HepG2 (cell line): ENCODE data around the gene EMILIN1. TPM values are rescaled to one million over a fixed set of nuclear protein-coding genes. Genes with fewer than 3 reads are reported as not detected.

Source experiments
- CCDC6 ChIP-seq: sonication (generic); formaldehyde crosslinking; IDR thresholded peaks from 2 replicates; pipeline ENCODE4 v1.8.1; 2022; ENCODE audit warnings: mild to moderate bottlenecking, missing genetic modification reagents, moderate library complexity
- HHEX ChIP-seq: IDR thresholded peaks from 2 replicates; pipeline ENCODE4 v1.6.1; 2016; ENCODE audit warnings: control low read depth
- HOXA3 ChIP-seq: sonication (generic); formaldehyde crosslinking; IDR thresholded peaks from 2 replicates; pipeline ENCODE4 v1.5.0; 2020; ENCODE audit warnings: missing genetic modification reagents
- KAT7 ChIP-seq: IDR thresholded peaks from 2 replicates; pipeline ENCODE4 v1.6.1; 2018; ENCODE audit warnings: borderline replicate concordance, missing compliant biosample characterization
- KLF9 ChIP-seq: IDR thresholded peaks from 2 replicates; pipeline ENCODE4 v1.6.1; 2016; ENCODE audit warnings: low read depth
- NFKB2 ChIP-seq: sonication (generic); formaldehyde crosslinking; IDR thresholded peaks from 2 replicates; pipeline ENCODE4 v1.4.0; 2020; ENCODE audit warnings: missing genetic modification reagents, borderline replicate concordance
- NR2F6 ChIP-seq, 2 experiments: IDR thresholded peaks; 2 replicates each; pipeline ENCODE4 v1.6.1; 2016; ENCODE audit warnings: antibody characterized with exemption in 1 of 2, mild to moderate bottlenecking in 1 of 2
- PHF5A ChIP-seq: IDR thresholded peaks from one replicate; pipeline ENCODE4 v1.6.1; 2018; ENCODE audit warnings: low read depth, missing genetic modification reagents; ENCODE audit not compliant: unreplicated experiment
- POGZ ChIP-seq: sonication (generic); formaldehyde crosslinking; IDR thresholded peaks from 2 replicates; pipeline ENCODE4 v1.4.0; 2020; ENCODE audit warnings: mild to moderate bottlenecking, missing genetic modification reagents
- TEAD2 ChIP-seq: sonication (generic); formaldehyde crosslinking; IDR thresholded peaks from 2 replicates; pipeline ENCODE4 v1.9.0; 2021; ENCODE audit warnings: missing genetic modification reagents
- ZFX ChIP-seq: sonication (generic); formaldehyde crosslinking; IDR thresholded peaks from 2 replicates; pipeline ENCODE4 v1.4.0; 2020; ENCODE audit warnings: mild to moderate bottlenecking, low read depth, missing genetic modification reagents, moderate library complexity
- ZMAT3 ChIP-seq: sonication (generic); formaldehyde crosslinking; conservative IDR thresholded peaks from 2 replicates; pipeline ENCODE4 v1.7.0; 2021; ENCODE audit warnings: missing genetic modification reagents
- ZNF234 ChIP-seq: sonication (generic); formaldehyde crosslinking; conservative IDR thresholded peaks from 2 replicates; pipeline ENCODE4 v1.5.1; 2020; ENCODE audit warnings: mild to moderate bottlenecking, missing genetic modification reagents
- ZNF552 ChIP-seq: sonication (generic); formaldehyde crosslinking; IDR thresholded peaks from 2 replicates; pipeline ENCODE4 v1.9.0; 2022; ENCODE audit warnings: missing genetic modification reagents, mild to moderate bottlenecking, borderline replicate concordance
- ZNF660 ChIP-seq: sonication (generic); formaldehyde crosslinking; IDR thresholded peaks from 2 replicates; pipeline ENCODE4 v1.5.1; 2020; ENCODE audit warnings: mild to moderate bottlenecking, low read depth, missing genetic modification reagents, borderline replicate concordance
- ZNF788 ChIP-seq: sonication (generic); formaldehyde crosslinking; IDR thresholded peaks from 2 replicates; pipeline ENCODE4 v1.5.0; 2020; ENCODE audit warnings: mild to moderate bottlenecking, missing genetic modification reagents, borderline replicate concordance
- ZNF83 ChIP-seq: sonication (generic); formaldehyde crosslinking; IDR thresholded peaks from 2 replicates; pipeline ENCODE4 v1.4.0; 2020; ENCODE audit warnings: missing genetic modification reagents, mild to moderate bottlenecking, borderline replicate concordance
- polyA plus RNA-seq, 8 experiments: library from polyadenylated mRNA; depleted of rRNA in 3 of 8; stranded (reverse) in 7 of 8; unstranded in 1 of 8; fragments of >200 nt; fragmentation: Illumina TruSeq in 4 of 8; extraction: Trizol in 4 of 8; gene quantifications; 2 replicates each; pipeline versions ENCODE4 v1.2.1 to v1.2.3, GENCODE V29; 2011 to 2016; ENCODE audit warnings: low read depth in 4 of 8, missing spikeins in 1 of 8, mixed read lengths in 1 of 8; ENCODE audit not compliant: insufficient read depth in 1 of 8
- total RNA-seq, 5 experiments: library from RNA; depleted of rRNA; stranded (reverse); fragments of >200 nt; fragmentation: Illumina TruSeq; extraction: Trizol; gene quantifications; 2 replicates each; pipeline ENCODE4 v1.2.3, GENCODE V29; 2016; ENCODE audit warnings: low read depth in 1 of 5
- TF ChIP-seq, protein P1 (sequence below): sonication (generic); formaldehyde crosslinking; IDR thresholded peaks from 2 replicates; pipeline ENCODE4 v1.5.0; 2020; ENCODE audit warnings: mild to moderate bottlenecking, missing genetic modification reagents
- TF ChIP-seq, protein P2 (sequence below): sonication (generic); formaldehyde crosslinking; IDR thresholded peaks from 2 replicates; pipeline ENCODE4 v1.4.0; 2020; ENCODE audit warnings: mild to moderate bottlenecking, missing genetic modification reagents
- TF ChIP-seq, protein P3 (sequence below): sonication (generic); formaldehyde crosslinking; IDR thresholded peaks from 2 replicates; pipeline ENCODE4 v1.8.0; 2023; ENCODE audit warnings: mild to moderate bottlenecking, missing genetic modification reagents
- TF ChIP-seq, protein P4 (sequence below): sonication (generic); formaldehyde crosslinking; IDR thresholded peaks from 2 replicates; pipeline ENCODE4 v1.5.1; 2020; ENCODE audit warnings: mild to moderate bottlenecking, missing genetic modification reagents, borderline replicate concordance
- TF ChIP-seq, protein P5 (sequence below): sonication (generic); formaldehyde crosslinking; IDR thresholded peaks from 2 replicates; pipeline ENCODE4 v1.5.1; 2020; ENCODE audit warnings: missing genetic modification reagents, mild to moderate bottlenecking, borderline replicate concordance

The EMILIN1 gene
- total and polyA plus RNA-seq, 2 of the 13 experiments (the other 11 are each of a cell fraction or from before 2014, with no cell fraction given): 8.1 to 9.7 TPM

DNA sequence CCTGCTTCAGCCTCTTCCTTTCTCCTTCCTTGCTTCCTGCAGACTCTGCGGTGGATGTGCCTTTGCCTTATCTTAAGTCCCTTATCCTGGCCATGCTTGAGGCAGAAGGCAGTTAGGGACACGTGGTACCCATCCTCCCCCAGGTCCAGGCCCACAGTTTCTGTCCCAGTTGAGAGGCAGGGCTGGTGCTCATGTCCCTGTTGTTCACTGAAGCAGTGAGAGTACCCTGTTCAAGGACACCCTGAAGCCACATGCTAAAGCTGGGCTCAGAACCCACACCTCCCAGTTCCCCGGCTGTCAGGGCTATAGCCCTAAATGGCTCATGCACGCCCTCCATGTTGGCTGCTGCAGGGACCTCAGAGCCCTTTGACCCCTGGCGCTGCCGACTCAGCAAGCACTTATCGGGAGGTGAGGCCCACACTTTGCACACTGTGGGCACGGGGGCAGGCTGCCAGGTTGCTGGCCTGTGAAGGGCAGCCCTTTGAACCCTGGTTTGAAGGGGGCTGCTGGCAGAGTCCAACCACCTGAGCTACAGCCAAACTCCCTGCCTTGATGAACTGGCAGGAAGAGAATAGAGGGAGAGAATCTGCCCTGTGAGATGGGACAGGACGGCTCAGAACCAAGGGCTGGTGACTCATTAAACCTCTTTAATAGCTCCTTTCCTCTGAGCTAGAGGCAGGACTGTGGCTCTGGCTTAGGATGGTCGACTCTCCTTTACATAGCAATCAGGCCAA is 14.4 kb downstream of the EMILIN1 start (continued):
- TF ChIP-seq CCDC6: peak; percentile 66; the same call in 1 of the 2 replicates
- TF ChIP-seq NFKB2 (CRISPR knock-in tag): peak; percentile 72; the same call in 1 of the 2 replicates
- TF ChIP-seq NR2F6 (IDR thresholded peaks at IDR 0.05): peak; percentile 97
- TF ChIP-seq NR2F6 (CRISPR knock-in tag; IDR thresholded peaks at IDR 0.05): peak; percentile 99
- no peak for TF ChIP-seq TEAD2 (CRISPR knock-in tag)
- no peak for TF ChIP-seq HHEX (CRISPR knock-in tag)
- no peak for TF ChIP-seq ZNF660 (CRISPR knock-in tag)
- TF ChIP-seq KAT7 (CRISPR knock-in tag): 0 out of 2 replicates have a peak, but pooled peaks have one; percentile 22
- TF ChIP-seq, protein P1, sequence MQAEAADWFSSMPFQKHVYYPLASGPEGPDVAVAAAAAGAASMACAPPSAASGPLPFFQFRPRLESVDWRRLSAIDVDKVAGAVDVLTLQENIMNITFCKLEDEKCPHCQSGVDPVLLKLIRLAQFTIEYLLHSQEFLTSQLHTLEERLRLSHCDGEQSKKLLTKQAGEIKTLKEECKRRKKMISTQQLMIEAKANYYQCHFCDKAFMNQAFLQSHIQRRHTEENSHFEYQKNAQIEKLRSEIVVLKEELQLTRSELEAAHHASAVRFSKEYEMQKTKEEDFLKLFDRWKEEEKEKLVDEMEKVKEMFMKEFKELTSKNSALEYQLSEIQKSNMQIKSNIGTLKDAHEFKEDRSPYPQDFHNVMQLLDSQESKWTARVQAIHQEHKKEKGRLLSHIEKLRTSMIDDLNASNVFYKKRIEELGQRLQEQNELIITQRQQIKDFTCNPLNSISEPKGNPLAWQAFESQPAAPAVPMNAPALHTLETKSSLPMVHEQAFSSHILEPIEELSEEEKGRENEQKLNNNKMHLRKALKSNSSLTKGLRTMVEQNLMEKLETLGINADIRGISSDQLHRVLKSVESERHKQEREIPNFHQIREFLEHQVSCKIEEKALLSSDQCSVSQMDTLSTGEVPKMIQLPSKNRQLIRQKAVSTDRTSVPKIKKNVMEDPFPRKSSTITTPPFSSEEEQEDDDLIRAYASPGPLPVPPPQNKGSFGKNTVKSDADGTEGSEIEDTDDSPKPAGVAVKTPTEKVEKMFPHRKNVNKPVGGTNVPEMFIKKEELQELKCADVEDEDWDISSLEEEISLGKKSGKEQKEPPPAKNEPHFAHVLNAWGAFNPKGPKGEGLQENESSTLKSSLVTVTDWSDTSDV (CRISPR knock-in tag): peak; percentile 79; the same call in 1 of the 2 replicates
- TF ChIP-seq, protein P2, sequence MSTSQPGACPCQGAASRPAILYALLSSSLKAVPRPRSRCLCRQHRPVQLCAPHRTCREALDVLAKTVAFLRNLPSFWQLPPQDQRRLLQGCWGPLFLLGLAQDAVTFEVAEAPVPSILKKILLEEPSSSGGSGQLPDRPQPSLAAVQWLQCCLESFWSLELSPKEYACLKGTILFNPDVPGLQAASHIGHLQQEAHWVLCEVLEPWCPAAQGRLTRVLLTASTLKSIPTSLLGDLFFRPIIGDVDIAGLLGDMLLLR (CRISPR knock-in tag): no peak
- TF ChIP-seq ZNF788: peak; percentile 87; the same call in 1 of the 2 replicates
- no peak for TF ChIP-seq ZNF83 (CRISPR knock-in tag)
- TF ChIP-seq, protein P3, sequence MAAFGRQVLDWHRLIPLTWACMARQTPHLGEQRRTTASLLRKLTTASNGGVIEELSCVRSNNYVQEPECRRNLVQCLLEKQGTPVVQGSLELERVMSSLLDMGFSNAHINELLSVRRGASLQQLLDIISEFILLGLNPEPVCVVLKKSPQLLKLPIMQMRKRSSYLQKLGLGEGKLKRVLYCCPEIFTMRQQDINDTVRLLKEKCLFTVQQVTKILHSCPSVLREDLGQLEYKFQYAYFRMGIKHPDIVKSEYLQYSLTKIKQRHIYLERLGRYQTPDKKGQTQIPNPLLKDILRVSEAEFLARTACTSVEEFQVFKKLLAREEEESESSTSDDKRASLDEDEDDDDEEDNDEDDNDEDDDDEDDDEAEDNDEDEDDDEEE: peak; percentile 91
- peak; percentile 79 for TF ChIP-seq ZFX
- no peak for TF ChIP-seq KLF9 (CRISPR knock-in tag)
- peak; percentile 71; the same call in 1 of the 2 replicates for TF ChIP-seq POGZ (CRISPR knock-in tag)
- no peak for TF ChIP-seq ZNF552
- TF ChIP-seq, protein P4, sequence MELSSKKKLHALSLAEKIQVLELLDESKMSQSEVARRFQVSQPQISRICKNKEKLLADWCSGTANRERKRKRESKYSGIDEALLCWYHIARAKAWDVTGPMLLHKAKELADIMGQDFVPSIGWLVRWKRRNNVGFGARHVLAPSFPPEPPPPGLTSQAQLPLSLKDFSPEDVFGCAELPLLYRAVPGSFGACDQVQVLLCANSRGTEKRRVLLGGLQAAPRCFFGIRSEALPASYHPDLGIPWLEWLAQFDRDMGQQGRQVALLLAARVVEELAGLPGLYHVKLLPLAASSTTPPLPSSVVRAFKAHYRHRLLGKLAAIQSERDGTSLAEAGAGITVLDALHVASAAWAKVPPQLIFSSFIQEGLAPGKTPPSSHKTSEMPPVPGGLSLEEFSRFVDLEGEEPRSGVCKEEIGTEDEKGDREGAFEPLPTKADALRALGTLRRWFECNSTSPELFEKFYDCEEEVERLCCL (CRISPR knock-in tag): no peak
- peak; percentile 49; the same call in 1 of the 2 replicates for TF ChIP-seq ZMAT3 (CRISPR knock-in tag)
- no peak for TF ChIP-seq PHF5A (CRISPR knock-in tag)
- peak; percentile 98 for TF ChIP-seq HOXA3
- TF ChIP-seq ZNF234 (CRISPR knock-in tag): no peak
- TF ChIP-seq, protein P5, sequence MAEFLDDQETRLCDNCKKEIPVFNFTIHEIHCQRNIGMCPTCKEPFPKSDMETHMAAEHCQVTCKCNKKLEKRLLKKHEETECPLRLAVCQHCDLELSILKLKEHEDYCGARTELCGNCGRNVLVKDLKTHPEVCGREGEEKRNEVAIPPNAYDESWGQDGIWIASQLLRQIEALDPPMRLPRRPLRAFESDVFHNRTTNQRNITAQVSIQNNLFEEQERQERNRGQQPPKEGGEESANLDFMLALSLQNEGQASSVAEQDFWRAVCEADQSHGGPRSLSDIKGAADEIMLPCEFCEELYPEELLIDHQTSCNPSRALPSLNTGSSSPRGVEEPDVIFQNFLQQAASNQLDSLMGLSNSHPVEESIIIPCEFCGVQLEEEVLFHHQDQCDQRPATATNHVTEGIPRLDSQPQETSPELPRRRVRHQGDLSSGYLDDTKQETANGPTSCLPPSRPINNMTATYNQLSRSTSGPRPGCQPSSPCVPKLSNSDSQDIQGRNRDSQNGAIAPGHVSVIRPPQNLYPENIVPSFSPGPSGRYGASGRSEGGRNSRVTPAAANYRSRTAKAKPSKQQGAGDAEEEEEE (CRISPR knock-in tag): peak; percentile 86; the same call in 1 of the 2 replicates
